T-helper 9 cell (primary cell): ENCODE data around the gene FAM9C.
A peak's percentile ranks its signal among the peaks of the same experiment; 100 is the strongest.
"Not testable (repeated sequence)": the region's sequence is repeated elsewhere in the genome, so short reads cannot be mapped to it uniquely, and the experiment has no call there.

Experiments
- DNase-seq: peaks from one replicate; pipeline ENCODE4 v3.0.0-alpha.2; 2020
- total RNA-seq, 2 donors: gene quantifications; one replicate each; lab custom pipeline; 2026; lab: John Stamatoyannopoulos, UW

The FAM9C gene
- total RNA-seq: 0 reads per million in 2 donors

- no peak for DNase-seq
Observed at GRCh38 chrX:13044441-13044840, at the start of gene FAM9C. Gene FAM9C (minus strand): TSS chrX:13044620. CDS start chrX:13043789, 831 bp downstream.

- DNase-seq: no peak
Observed at GRCh38 chrX:13093529-13094140, 49.2 kb upstream of the FAM9C start.

GRCh38 chrX:13092455-13092941 lies 48.1 kb upstream of the FAM9C start:
- DNase-seq: peak; percentile 63

- no peak for DNase-seq
Observed at GRCh38 chrX:13091111-13091765, 46.8 kb upstream of the FAM9C start.

GRCh38 chrX:13090339-13091110 lies 46.1 kb upstream of the FAM9C start:
- no peak for DNase-seq

GRCh38 chrX:13090027-13090338 lies 45.6 kb upstream of the FAM9C start:
- no peak for DNase-seq

- DNase-seq: no peak
Observed at GRCh38 chrX:13088156-13088487, 43.7 kb upstream of the FAM9C start.

GRCh38 chrX:13087322-13088155 lies 43.1 kb upstream of the FAM9C start:
- DNase-seq: peak; percentile 47

GRCh38 chrX:13086793-13087321 lies 42.4 kb upstream of the FAM9C start:
- DNase-seq: not testable (repeated sequence)

GRCh38 chrX:13086076-13086475 lies 41.7 kb upstream of the FAM9C start:
- DNase-seq: no peak

- no peak for DNase-seq
Observed at GRCh38 chrX:13085526-13085925, 41.1 kb upstream of the FAM9C start.

- no peak for DNase-seq
Observed at GRCh38 chrX:13084611-13085010, 40.2 kb upstream of the FAM9C start.

- DNase-seq: not testable (repeated sequence)
Observed at GRCh38 chrX:13083755-13084326, 39.4 kb upstream of the FAM9C start.

GRCh38 chrX:13082206-13083065 lies 38.0 kb upstream of the FAM9C start:
- DNase-seq: no peak

- DNase-seq: no peak
Observed at GRCh38 chrX:13081395-13082205, 37.2 kb upstream of the FAM9C start.

- no peak for DNase-seq
Observed at GRCh38 chrX:13080128-13080795, 35.8 kb upstream of the FAM9C start.

GRCh38 chrX:13078739-13079444 lies 34.5 kb upstream of the FAM9C start:
- no peak for DNase-seq

GRCh38 chrX:13077168-13077567 lies 32.7 kb upstream of the FAM9C start:
- no peak for DNase-seq
